Keratinocyte (primary cell): ENCODE results near the gene SH3BP1. TPM values are rescaled to one million over a fixed set of nuclear protein-coding genes. Genes with fewer than 3 reads are reported as not detected.

ENCODE experiments used
- DNase-seq: peaks from one replicate; pipeline ENCODE4 v3.0.0-alpha.2; 2011; ENCODE audit warnings: low read depth, missing footprints, low spot score
- FAIRE-seq: peaks from 2 replicates; lab custom pipeline; 2011; peaks lifted over from hg19 to GRCh38; lab: Jason Lieb, UNC
- H2AFZ ChIP-seq: 2 replicates; pipeline ENCODE4 v1.6.0; 2012; ENCODE audit warnings: low read length, control low read depth, inconsistent platforms; ENCODE audit not compliant: control insufficient read depth
- H3K27ac ChIP-seq: 2 replicates; pipeline ENCODE4 v1.5.1; 2011; ENCODE audit warnings: low read length; ENCODE audit not compliant: control insufficient read depth, insufficient read depth
- H3K27me3 ChIP-seq: 3 replicates; pipeline ENCODE4 v1.6.0; 2011; ENCODE audit warnings: low read length; ENCODE audit not compliant: control insufficient read depth, insufficient read depth; ENCODE audit errors: extremely low read depth
- H3K36me3 ChIP-seq, 2 experiments: 2 replicates in 1 of 2; 3 replicates in 1 of 2; pipeline ENCODE4 v1.5.1; 2011; ENCODE audit warnings: low read length in 2 of 2, mild to moderate bottlenecking in 1 of 2; ENCODE audit not compliant: control insufficient read depth in 2 of 2, insufficient read depth in 2 of 2; ENCODE audit errors: extremely low read depth in 1 of 2
- H3K4me1 ChIP-seq: 3 replicates; pipeline ENCODE4 v1.5.1; 2011; ENCODE audit warnings: low read length; ENCODE audit not compliant: control insufficient read depth, insufficient read depth; ENCODE audit errors: extremely low read depth
- H3K4me2 ChIP-seq: 3 replicates; pipeline ENCODE4 v1.6.0; 2011; ENCODE audit warnings: low read depth, low read length; ENCODE audit not compliant: control insufficient read depth, insufficient read depth; ENCODE audit errors: extremely low read depth
- H3K4me3 ChIP-seq, 3 experiments: fragments of 200-600 bp in 1 of 3; sonication (generic) in 1 of 3; 2 replicates in 2 of 3; 3 replicates in 1 of 3; pipeline ENCODE4 v1.5.1; 2011 to 2016; ENCODE audit warnings: low read length in 3 of 3, mild to moderate bottlenecking in 3 of 3, control low read depth in 2 of 3, inconsistent platforms in 1 of 3, low read depth in 1 of 3, mixed read lengths in 1 of 3, mixed run types in 1 of 3, moderate library complexity in 1 of 3; ENCODE audit not compliant: control insufficient read depth in 2 of 3, insufficient read depth in 2 of 3; ENCODE audit errors: extremely low read depth in 1 of 3
- H3K79me2 ChIP-seq: 2 replicates; pipeline ENCODE4 v1.6.0; 2012; ENCODE audit warnings: low read length; ENCODE audit not compliant: control insufficient read depth, insufficient read depth
- H3K9ac ChIP-seq: 3 replicates; pipeline ENCODE4 v1.6.0; 2011; ENCODE audit warnings: low read length; ENCODE audit not compliant: control insufficient read depth, insufficient read depth; ENCODE audit errors: extremely low read depth
- H3K9me1 ChIP-seq: 3 replicates; pipeline ENCODE4 v1.6.0; 2011; ENCODE audit warnings: low read length; ENCODE audit not compliant: control insufficient read depth, insufficient read depth; ENCODE audit errors: extremely low read depth
- H3K9me3 ChIP-seq: 2 replicates; pipeline ENCODE4 v1.5.1; 2012; ENCODE audit warnings: low read depth, low read length; ENCODE audit not compliant: control insufficient read depth
- H4K20me1 ChIP-seq: 3 replicates; pipeline ENCODE4 v1.6.0; 2011; ENCODE audit warnings: low read length; ENCODE audit not compliant: control insufficient read depth, insufficient read depth; ENCODE audit errors: extremely low read depth
- CTCF ChIP-seq, 3 experiments: IDR thresholded peaks in 1 of 3; conservative IDR thresholded peaks in 1 of 3; optimal IDR thresholded peaks in 1 of 3; 2 replicates in 2 of 3; 3 replicates in 1 of 3; pipeline versions ENCODE3 to v1.5.1; 2011; ENCODE audit warnings: low read length in 3 of 3, mild to moderate bottlenecking in 3 of 3, moderate library complexity in 2 of 3, control low read depth in 1 of 3, inconsistent platforms in 1 of 3; ENCODE audit not compliant: insufficient read depth in 2 of 3; ENCODE audit errors: extremely low read depth in 1 of 3
- EZH2 ChIP-seq: IDR thresholded peaks from one replicate; pipeline ENCODE4 v1.6.1; 2012; ENCODE audit warnings: inconsistent platforms, mild to moderate bottlenecking, low read length, moderate library complexity
- dilution Hi-C: fragments of 300-500 bp; cut with MboI; formaldehyde crosslinking; loops from one replicate; pipeline ENCODE4 v1.7.0; 2020; ENCODE audit warnings: low sequenced_read_pairs; ENCODE audit not compliant: extremely low pct_ligation_motif_present
- polyA plus RNA-seq, 5 experiments: library from polyadenylated mRNA; depleted of rRNA in 3 of 5; stranded (reverse) in 3 of 5; stranded (forward) in 1 of 5; unstranded in 1 of 5; fragments of >200 nt; gene quantifications; 1 replicate in 1 of 5; 2 replicates in 3 of 5; 3 replicates in 1 of 5; pipeline versions ENCODE4 v1.2.1 to v1.2.3, GENCODE V29; 2011 to 2012; ENCODE audit warnings: missing spikeins in 2 of 5, low read depth in 1 of 5, low replicate concordance in 1 of 5

Gene SH3BP1
- polyA plus RNA-seq, 1 donor (not counting 4 experiments of a cell fraction or from before 2014, with no cell fraction given), result 27.2 TPM

GRCh38 chr22:37684803-37685615 is 45.5 kb downstream of the SH3BP1 start:
- H3K27me3 ChIP-seq, result no peaks in the 10 kb centered on the region
- H3K4me2 ChIP-seq, result peak overlapping the region; percentile 100
- peaks cover 11% of the 10 kb centered on the region for H3K79me2 ChIP-seq
- TF ChIP-seq CTCF (optimal IDR thresholded peaks at IDR 0.05 in 1 of 3, IDR thresholded peaks at IDR 0.05 in 1 of 3, conservative IDR thresholded peaks at IDR 0.05 in 1 of 3; ENCODE audit: extremely low read depth in 1 of 3, insufficient read depth in 2 of 3, low read length in 3 of 3) (no peak), EZH2 (no peak)
- H3K36me3 ChIP-seq, result peaks cover 0 to 7% of the 10 kb centered on the region in 2 experiments
- H3K9ac ChIP-seq, result peak overlapping the region; percentile 36
- no peaks in the 10 kb centered on the region for H3K9me3 ChIP-seq
- H3K9me1 ChIP-seq, result no peaks in the 10 kb centered on the region
- H3K4me1 ChIP-seq, result peaks cover 35% of the 10 kb centered on the region
- FAIRE-seq (peak; percentile 84), DNase-seq (no peak)
- peak overlapping the region; percentile 93 for H2AFZ ChIP-seq
- peaks cover under 1% of the 10 kb centered on the region for H4K20me1 ChIP-seq
- peak overlapping the region; percentile 92 for H3K27ac ChIP-seq
- dilution Hi-C loops, result no loop called here
- peak overlapping the region in 1 of 3 experiments; percentile 7 for H3K4me3 ChIP-seq

GRCh38 chr22:37686002-37686982 is 46.8 kb downstream of the SH3BP1 start, which contains the start of gene NOL12:
NOL12 (plus strand) TSS chr22:37686343; CDS start chr22:37686393, 50 bp downstream.
- Histone ChIP-seq H2AFZ (peak within 1 kb of the TSS; percentile 93), H3K4me1 (peaks cover 48% of the 10 kb centered on the region), H3K79me2 (peaks cover 11% of the 10 kb centered on the region), H3K27ac (peak within 1 kb of the TSS; percentile 92), H3K27me3 (no peaks in the 10 kb centered on the region), H3K36me3 (peaks cover 2 to 12% of the 10 kb centered on the region in 2 experiments), H3K4me2 (peak within 1 kb of the TSS; percentile 100), H3K9me1 (peaks cover 2% of the 10 kb centered on the region), H3K4me3 (peak within 1 kb of the TSS; percentile 81 to 100 (median 99)), H3K9me3 (no peaks in the 10 kb centered on the region), H4K20me1 (peaks cover 3% of the 10 kb centered on the region), H3K9ac (peak within 1 kb of the TSS; percentile 95)
- FAIRE-seq (no peak), DNase-seq (no peak)
- TF ChIP-seq CTCF (optimal IDR thresholded peaks at IDR 0.05 in 1 of 3, IDR thresholded peaks at IDR 0.05 in 1 of 3, conservative IDR thresholded peaks at IDR 0.05 in 1 of 3; ENCODE audit: extremely low read depth in 1 of 3, insufficient read depth in 2 of 3, low read length in 3 of 3) (no peak), EZH2 (no peak)
- dilution Hi-C loops, result no loop called here
